ENCODE results near the gene ICAM5. TPM values are rescaled to one million over a fixed set of nuclear protein-coding genes. Genes with fewer than 3 reads are reported as not detected.

The ICAM5 gene
- total and polyA plus RNA-seq, 9 of the 15 experiments (the other 6 are each of a cell fraction or from before 2014, with no cell fraction given): 0.10 to 114 (median 13.7) TPM

- TF ChIP-seq ARNT (IDR thresholded peaks at IDR 0.05) (no peak), THAP12 (CRISPR knock-in tag; IDR thresholded peaks at IDR 0.05) (peak; percentile 77), GMEB1 (CRISPR knock-in tag; IDR thresholded peaks at IDR 0.05) (peak; percentile 76), FOXA3 (CRISPR knock-in tag; conservative IDR thresholded peaks at IDR 0.05 in 1 of 2, IDR thresholded peaks at IDR 0.05 in 1 of 2) (no peak), FOS (IDR thresholded peaks at IDR 0.05; ENCODE audit: extremely low read depth, insufficient read length) (peak; percentile 89), SRSF3 (IDR thresholded peaks at IDR 0.05; ENCODE audit: insufficient read depth, low read length) (no peak), RBFOX2 (IDR thresholded peaks at IDR 0.05; ENCODE audit: low read depth, low read length) (peak; percentile 97), CHAMP1 (IDR thresholded peaks at IDR 0.05) (no peak; the same call in 1 of the 2 replicates), CBX1 (IDR thresholded peaks at IDR 0.05; ENCODE audit: low read depth) (peak; percentile 82), CUX1 (CRISPR knock-in tag; IDR thresholded peaks at IDR 0.05) (peak; percentile 68; the same call in 1 of the 2 replicates), CSDE1 (IDR thresholded peaks at IDR 0.05) (peak in 1 of 2 experiments; percentile 87; a peak in 2 of 4 replicates), EGR1 (conservative IDR thresholded peaks at IDR 0.05) (peak; percentile 93), CGGBP1 (CRISPR knock-in tag; IDR thresholded peaks at IDR 0.05) (no peak), ZNF561 (CRISPR knock-in tag; conservative IDR thresholded peaks at IDR 0.05) (no peak)
Observed at GRCh38 chr19:10251792-10252694, 37.7 kb upstream of the ICAM5 start, which contains the start of gene MRPL4 (continued).

All from K562 (cell line).